ENCODE measurements around the gene KNTC1. TPM values are rescaled to one million over a fixed set of nuclear protein-coding genes. Genes with fewer than 3 reads are reported as not detected.

Gene KNTC1
- total and polyA plus RNA-seq, 2 of the 13 experiments (the other 11 are each of a cell fraction or from before 2014, with no cell fraction given) = 45.1 to 57.6 TPM

DNA sequence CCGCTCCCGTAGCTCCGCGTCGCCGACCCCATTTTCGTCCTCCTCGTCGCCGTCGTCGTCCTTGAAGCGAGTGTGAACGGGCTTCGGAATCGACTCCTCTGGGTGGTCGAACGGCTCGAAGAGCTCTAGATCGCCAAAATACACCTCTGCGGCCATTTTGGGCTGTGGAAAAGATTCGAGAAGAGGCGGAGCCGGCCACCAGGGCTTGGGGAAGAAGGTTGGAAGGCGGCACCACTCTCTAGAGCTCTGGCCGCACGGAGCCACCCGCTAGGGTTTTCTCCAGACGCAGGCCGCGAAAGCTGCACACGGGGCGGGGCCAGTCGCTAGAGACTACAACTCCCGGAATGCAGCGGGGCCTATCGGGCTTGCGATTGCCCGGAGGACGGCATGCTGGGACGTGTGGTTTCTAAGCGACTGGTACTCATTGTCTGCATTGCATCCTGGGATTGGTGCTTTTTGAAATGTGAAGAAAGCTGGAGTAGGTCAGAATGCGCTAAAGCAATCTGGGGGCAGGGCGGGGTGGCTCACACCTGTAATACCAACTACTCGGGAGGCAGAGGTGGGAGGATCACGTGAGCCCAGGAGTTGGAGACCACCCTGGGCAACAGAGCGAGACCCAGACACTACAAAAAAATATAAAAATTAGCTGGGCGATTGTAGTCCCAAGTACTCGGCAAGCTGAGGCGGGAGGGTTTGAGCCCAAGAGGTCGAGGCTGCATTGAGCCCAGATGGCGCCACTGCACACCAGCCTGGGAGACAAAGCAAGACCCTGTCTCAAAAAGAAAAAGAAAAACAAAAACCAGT, 26.2 kb upstream of the KNTC1 start, which contains the start of gene ZCCHC8 (continued):
- TF ChIP-seq YY1 (IDR thresholded peaks at IDR 0.05; ENCODE audit: insufficient read depth, insufficient replicate concordance, low read depth, low read length) (peak; percentile 90), ZNF101 (CRISPR knock-in tag; IDR thresholded peaks at IDR 0.05; ENCODE audit: borderline replicate concordance, low read depth) (no peak), HHEX (CRISPR knock-in tag; IDR thresholded peaks at IDR 0.05) (peak; percentile 43), PHF5A (CRISPR knock-in tag; IDR thresholded peaks at IDR 0.05; ENCODE audit: low read depth, unreplicated experiment) (peak; percentile 46), ZNF556 (CRISPR knock-in tag; IDR thresholded peaks at IDR 0.05; ENCODE audit: borderline replicate concordance) (peak; percentile 71; the same call in 1 of the 2 replicates), CERS6 (CRISPR knock-in tag; IDR thresholded peaks at IDR 0.05) (no peak), PCBP1 (IDR thresholded peaks at IDR 0.05; ENCODE audit: borderline replicate concordance, low read depth, low read length) (0 out of 2 replicates have a peak, but pooled peaks have one; percentile 35), SIX1 (CRISPR knock-in tag; IDR thresholded peaks at IDR 0.05; ENCODE audit: borderline replicate concordance) (0 out of 2 replicates have a peak, but pooled peaks have one; percentile 17), MLX (CRISPR knock-in tag; IDR thresholded peaks at IDR 0.05) (0 out of 2 replicates have a peak, but pooled peaks have one; percentile 39), ZNF883 (CRISPR knock-in tag; IDR thresholded peaks at IDR 0.05; ENCODE audit: not compliant biosample characterization) (peak; percentile 86), MXD3 (CRISPR knock-in tag; IDR thresholded peaks at IDR 0.05) (peak; percentile 61), PHF8 (CRISPR knock-in tag; IDR thresholded peaks at IDR 0.05) (peak; percentile 94), NFYB (CRISPR knock-in tag; IDR thresholded peaks at IDR 0.05) (peak; percentile 71), CREM (IDR thresholded peaks at IDR 0.05) (peak; percentile 97), CREM (CRISPR knock-in tag; IDR thresholded peaks at IDR 0.05) (no peak), ZNF34 (CRISPR knock-in tag; IDR thresholded peaks at IDR 0.05; ENCODE audit: borderline replicate concordance) (no peak; the same call in 1 of the 2 replicates), HDAC6 (IDR thresholded peaks at IDR 0.05; ENCODE audit: low read depth, low read length) (no peak), HNRNPUL1 (IDR thresholded peaks at IDR 0.05; ENCODE audit: low read depth, low read length) (no peak), ZNF354B (CRISPR knock-in tag; IDR thresholded peaks at IDR 0.05) (no peak), MED1 (CRISPR knock-in tag; IDR thresholded peaks at IDR 0.05) (peak; percentile 65), PAWR (CRISPR knock-in tag; IDR thresholded peaks at IDR 0.05; ENCODE audit: borderline replicate concordance) (peak; percentile 91; the same call in 1 of the 2 replicates), SMARCC2 (IDR thresholded peaks at IDR 0.05) (no peak), ZNF614 (CRISPR knock-in tag; IDR thresholded peaks at IDR 0.05; ENCODE audit: borderline replicate concordance) (peak; percentile 68; the same call in 1 of the 2 replicates), ZEB1 (IDR thresholded peaks at IDR 0.05; ENCODE audit: insufficient replicate concordance, low read depth) (peak; percentile 59), ZNF160 (CRISPR knock-in tag; IDR thresholded peaks at IDR 0.05) (peak; percentile 54; the same call in 1 of the 2 replicates), KDM5B (CRISPR knock-in tag; IDR thresholded peaks at IDR 0.05; ENCODE audit: borderline replicate concordance) (peak; percentile 63; the same call in 1 of the 2 replicates), TARDBP (CRISPR knock-in tag; IDR thresholded peaks at IDR 0.05) (peak; percentile 66; the same call in 1 of the 2 replicates)
- TF ChIP-seq, protein P1, sequence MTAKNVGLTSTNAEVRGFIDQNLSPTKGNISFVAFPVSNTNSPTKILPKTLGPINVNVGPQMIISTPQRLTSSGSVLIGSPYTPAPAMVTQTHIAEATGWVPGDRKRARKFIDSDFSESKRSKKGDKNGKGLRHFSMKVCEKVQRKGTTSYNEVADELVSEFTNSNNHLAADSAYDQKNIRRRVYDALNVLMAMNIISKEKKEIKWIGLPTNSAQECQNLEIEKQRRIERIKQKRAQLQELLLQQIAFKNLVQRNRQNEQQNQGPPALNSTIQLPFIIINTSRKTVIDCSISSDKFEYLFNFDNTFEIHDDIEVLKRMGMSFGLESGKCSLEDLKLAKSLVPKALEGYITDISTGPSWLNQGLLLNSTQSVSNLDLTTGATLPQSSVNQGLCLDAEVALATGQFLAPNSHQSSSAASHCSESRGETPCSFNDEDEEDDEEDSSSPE (CRISPR knock-in tag; IDR thresholded peaks at IDR 0.05) = peak; percentile 68; the same call in 1 of the 2 replicates

Measured in HepG2 (cell line).